Natural killer cell (primary cell): ENCODE measurements around the gene BPIFA3. TPM values are rescaled to one million over a fixed set of nuclear protein-coding genes. Genes with fewer than 3 reads are reported as not detected.
"Not testable (repeated sequence)": the region's sequence is repeated elsewhere in the genome, so short reads cannot be mapped to it uniquely, and the experiment has no call there.

Experiments
- ATAC-seq, 3 donors: fragments of 150-1000 bp in 2 of 3; fragments of 200-7000 bp in 1 of 3; cut with Tn5 transposase; 1 replicate in 1 of 3; 2 replicates in 2 of 3; pipeline ENCODE4 v1.10.0; 2021; ENCODE audit warnings: mild to moderate bottlenecking in 2 of 3, moderate library complexity in 2 of 3
- DNase-seq, 2 donors: peaks; one replicate each; pipeline versions ENCODE4 v3.0.0 to v3.0.0-alpha.2; 2013 to 2021; ENCODE audit warnings: mixed read lengths in 1 of 2
- H3K27ac ChIP-seq: one replicate; pipeline ENCODE4 v1.5.1; 2013; ENCODE audit warnings: mild to moderate bottlenecking, low read length
- H3K27me3 ChIP-seq: one replicate; pipeline ENCODE4 v1.6.1; 2013; ENCODE audit warnings: low read length; ENCODE audit not compliant: control insufficient read depth, insufficient read depth
- H3K36me3 ChIP-seq: one replicate; pipeline ENCODE4 v1.6.1; 2013; ENCODE audit warnings: low read length; ENCODE audit not compliant: control insufficient read depth, insufficient read depth
- H3K4me1 ChIP-seq: one replicate; pipeline ENCODE4 v1.6.1; 2013; ENCODE audit warnings: low read length; ENCODE audit not compliant: control insufficient read depth, insufficient read depth
- H3K4me3 ChIP-seq: one replicate; pipeline ENCODE4 v1.5.1; 2013; ENCODE audit warnings: low read length
- H3K9me3 ChIP-seq: one replicate; pipeline ENCODE4 v1.6.1; 2013; ENCODE audit warnings: low read length; ENCODE audit not compliant: control insufficient read depth, insufficient read depth
- H3K27ac Mint-ChIP-seq, 2 donors: one replicate each; pipeline ENCODE4 v1.8.0; 2022; ENCODE audit warnings: mild to moderate bottlenecking in 2 of 2, mixed read lengths in 2 of 2, moderate library complexity in 1 of 2
- H3K27me3 Mint-ChIP-seq, 2 donors: one replicate each; pipeline ENCODE4 v1.8.0; 2022; ENCODE audit warnings: low read depth in 2 of 2, mixed read lengths in 2 of 2
- H3K36me3 Mint-ChIP-seq: one replicate; pipeline ENCODE4 v1.8.0; 2022; ENCODE audit warnings: mixed read lengths
- H3K4me1 Mint-ChIP-seq, 2 donors: one replicate each; pipeline ENCODE4 v1.8.0; 2022; ENCODE audit warnings: mixed read lengths in 2 of 2
- H3K4me3 Mint-ChIP-seq: one replicate; pipeline ENCODE4 v1.8.0; 2022; ENCODE audit warnings: mild to moderate bottlenecking, moderate library complexity, mixed read lengths
- H3K9me3 Mint-ChIP-seq, 2 donors: one replicate each; pipeline ENCODE4 v1.8.0; 2022; ENCODE audit warnings: mixed read lengths in 2 of 2
- CTCF ChIP-seq: fragments of 200-600 bp; IDR thresholded peaks from one replicate; pipeline ENCODE4 v1.8.0; 2022; ENCODE audit warnings: antibody characterized with exemption
- WGBS: methylation state at CpG from one replicate; pipeline ENCODE4 v1.1.7; 2013; ENCODE audit warnings: missing lambda C conversion rate; ENCODE audit not compliant: insufficient coverage; 5-methylcytosine and 5-hydroxymethylcytosine counted together
- intact Hi-C: fragments of 100-400 bp; cut with micrococcal nuclease; formaldehyde crosslinking; loops from one replicate; pipeline ENCODE4 v1.14.2; 2022
- total RNA-seq, 4 donors: library from RNA; stranded (reverse); fragments of 120-200 nt in 1 of 4; gene quantifications; one replicate each; pipeline versions ENCODE4 v1.2.3 to v1.2.4, GENCODE V29; 2013 to 2022

BPIFA3 gene
- total RNA-seq, 3 donors from 2014 or later (not counting 1 experiment from before 2014, with no cell fraction given) = not detected

GRCh38 chr20:33180169-33180568 is 37.0 kb upstream of the BPIFA3 start:
- TF ChIP-seq CTCF = no peak
- Histone ChIP-seq H3K27me3 (no peaks in the 10 kb centered on the region), H3K9me3 (no peaks in the 10 kb centered on the region), H3K27ac (no peak overlapping the region), H3K4me1 (no peaks in the 10 kb centered on the region), H3K36me3 (no peaks in the 10 kb centered on the region), H3K4me3 (no peak overlapping the region)
- Mint-ChIP-seq H3K4me3 (no peak overlapping the region), H3K4me1 (no peaks in the 10 kb centered on the region), H3K27ac (no peak overlapping the region), H3K36me3 (no peaks in the 10 kb centered on the region), H3K9me3 (no peaks in the 10 kb centered on the region), H3K27me3 (peaks cover 0 to 3% of the 10 kb centered on the region in 2 donors)
- ATAC-seq = no peak
- intact Hi-C loops = no loop called here
- no peak for DNase-seq
- WGBS = 90% methylated on average over 5 of the region's 5 CpGs

GRCh38 chr20:33181482-33182093 is 35.6 kb upstream of the BPIFA3 start:
- no peak for TF ChIP-seq CTCF
- no peaks in the 10 kb centered on the region for H3K4me1 ChIP-seq
- Mint-ChIP-seq H3K4me1 (no peaks in the 10 kb centered on the region), H3K27me3 (peaks cover 0 to 3% of the 10 kb centered on the region in 2 donors), H3K27ac (no peak overlapping the region), H3K9me3 (no peaks in the 10 kb centered on the region), H3K36me3 (no peaks in the 10 kb centered on the region), H3K4me3 (no peak overlapping the region)
- no peaks in the 10 kb centered on the region for H3K36me3 ChIP-seq
- H3K9me3 ChIP-seq = no peaks in the 10 kb centered on the region
- intact Hi-C loops = no loop called here
- DNase-seq (no peak), ATAC-seq (no peak)
- H3K4me3 ChIP-seq = no peak overlapping the region
- 63% methylated on average over 1 of the region's 1 CpG for WGBS
- no peak overlapping the region for H3K27ac ChIP-seq
- no peaks in the 10 kb centered on the region for H3K27me3 ChIP-seq

- no peaks in the 10 kb centered on the region for H3K36me3 ChIP-seq
- no peaks in the 10 kb centered on the region for H3K9me3 ChIP-seq
- ATAC-seq = no peak
- 71% methylated on average over 2 of the region's 2 CpGs for WGBS
- no peaks in the 10 kb centered on the region for H3K4me1 ChIP-seq
- Mint-ChIP-seq H3K4me3 (no peak overlapping the region), H3K9me3 (no peaks in the 10 kb centered on the region), H3K27me3 (no peaks in the 10 kb centered on the region), H3K36me3 (no peaks in the 10 kb centered on the region), H3K4me1 (no peaks in the 10 kb centered on the region), H3K27ac (no peak overlapping the region)
- intact Hi-C loops = no loop called here
- no peak overlapping the region for H3K4me3 ChIP-seq
- no peak for DNase-seq
- H3K27me3 ChIP-seq = no peaks in the 10 kb centered on the region
- TF ChIP-seq CTCF = no peak
- no peak overlapping the region for H3K27ac ChIP-seq
Observed at GRCh38 chr20:33183312-33183711, 33.8 kb upstream of the BPIFA3 start.

GRCh38 chr20:33185031-33185590 is 32.0 kb upstream of the BPIFA3 start:
- intact Hi-C loops, H3K36me3 ChIP-seq, H3K27ac Mint-ChIP-seq, H3K4me1 Mint-ChIP-seq, DNase-seq, H3K27me3 ChIP-seq, H3K27me3 Mint-ChIP-seq, H3K36me3 Mint-ChIP-seq, H3K4me3 Mint-ChIP-seq, H3K27ac ChIP-seq, H3K4me1 ChIP-seq, H3K9me3 Mint-ChIP-seq, H3K9me3 ChIP-seq, ATAC-seq, H3K4me3 ChIP-seq: not testable (repeated sequence)
- 95% methylated on average over 17 of the region's 40 CpGs for WGBS
